ENCODE measurements around the gene INTS14. TPM values are rescaled to one million over a fixed set of nuclear protein-coding genes. Genes with fewer than 3 reads are reported as not detected.

INTS14 gene
- total and polyA plus RNA-seq, 2 of the 8 experiments (the other 6 are each of a cell fraction or from before 2014, with no cell fraction given), result 33.1 to 33.7 TPM

- TF ChIP-seq CHD7 (IDR thresholded peaks at IDR 0.05; ENCODE audit: insufficient replicate concordance, low read length) (no peak), TCF12 (IDR thresholded peaks at IDR 0.05; ENCODE audit: low read depth, low read length) (0 out of 2 replicates have a peak, but pooled peaks have one; percentile 35), BRCA1 (IDR thresholded peaks at IDR 0.05; ENCODE audit: low read depth, low read length) (no peak), TEAD4 (IDR thresholded peaks at IDR 0.05; ENCODE audit: low read depth, low read length) (peak; percentile 61), TBP (IDR thresholded peaks at IDR 0.05; ENCODE audit: low read depth, low read length) (peak; percentile 88), RFX5 (IDR thresholded peaks at IDR 0.05; ENCODE audit: borderline replicate concordance, low read depth, low read length) (no peak), CHD1 (IDR thresholded peaks at IDR 0.05; ENCODE audit: low read depth, low read length) (no peak), POU5F1 (IDR thresholded peaks at IDR 0.05; ENCODE audit: low read depth, low read length) (peak; percentile 25; the same call in 1 of the 2 replicates), SP1 (IDR thresholded peaks at IDR 0.05; ENCODE audit: low read depth, low read length) (peak; percentile 53; the same call in 1 of the 2 replicates), NRF1 (IDR thresholded peaks at IDR 0.05; ENCODE audit: low read depth, low read length) (no peak), POLR2A (IDR thresholded peaks at IDR 0.05; ENCODE audit: control extremely low read depth in 1 of 2, low read depth in 2 of 2, low read length in 2 of 2) (peak; percentile 83 to 98)
These were observed at the start of gene INTS14 (continued) for GRCh38 chr15:65610871-65611718.
